Uterus (tissue), 4 donors: Measurements from ENCODE around the gene CRYBG1. TPM values are rescaled to one million over a fixed set of nuclear protein-coding genes. Genes with fewer than 3 reads are reported as not detected.
"Not testable (repeated sequence)": the region's sequence is repeated elsewhere in the genome, so short reads cannot be mapped to it uniquely, and the experiment has no call there.

Experiments used
- DNase-seq, 2 donors: peaks; one replicate each; pipeline ENCODE4 v3.0.0-alpha.2; 2019 to 2020
- H3K27ac ChIP-seq, 2 donors: fragments of 200-600 bp; sonication (generic); 1 replicate in 1 of 2; 2 replicates in 1 of 2; pipeline ENCODE4 v1.5.1; 2016 to 2018
- H3K27me3 ChIP-seq, 2 donors: fragments of 200-600 bp; sonication (generic); one replicate each; pipeline ENCODE4 v1.5.1; 2018 to 2019; ENCODE audit warnings: control low read depth in 1 of 2
- H3K36me3 ChIP-seq, 2 donors: fragments of 200-600 bp; sonication (generic); one replicate each; pipeline ENCODE4 v1.5.1; 2019; ENCODE audit warnings: control low read depth in 1 of 2
- H3K4me1 ChIP-seq, 2 donors: fragments of 200-600 bp; sonication (generic); one replicate each; pipeline ENCODE4 v1.5.1; 2018 to 2019; ENCODE audit warnings: control low read depth in 1 of 2
- H3K4me3 ChIP-seq, 2 donors: fragments of 200-600 bp; sonication (generic); 1 replicate in 1 of 2; 2 replicates in 1 of 2; pipeline ENCODE4 v1.5.1; 2018 to 2019; ENCODE audit warnings: mild to moderate bottlenecking in 1 of 2
- H3K9me3 ChIP-seq, 2 donors: fragments of 200-600 bp; sonication (generic); one replicate each; pipeline ENCODE4 v1.5.1; 2019; ENCODE audit warnings: control low read depth in 1 of 2
- CTCF ChIP-seq, 4 experiments: fragments of 200-600 bp in 2 of 4; fragments of 450-650 bp in 2 of 4; sonication (generic) in 2 of 4; IDR thresholded peaks; one replicate each; pipeline ENCODE4 v1.5.1; 2016 to 2019; ENCODE audit warnings: antibody characterized with exemption in 4 of 4, mild to moderate bottlenecking in 2 of 4, moderate library complexity in 1 of 4
- POLR2A ChIP-seq, 2 donors: fragments of 450-650 bp; IDR thresholded peaks; one replicate each; pipeline ENCODE4 v1.6.1; 2016; ENCODE audit warnings: antibody characterized with exemption in 2 of 2, mild to moderate bottlenecking in 1 of 2, moderate library complexity in 1 of 2
- intact Hi-C: fragments of 100-400 bp; cut with DNase I; formaldehyde crosslinking; loops from one replicate; pipeline ENCODE4 v1.15.1; 2023; ENCODE audit warnings: low total_unique reads
- total RNA-seq, 4 donors: library from RNA; depleted of rRNA in 3 of 4; stranded (reverse); fragments of >200 nt in 3 of 4; gene quantifications; one replicate each; pipeline versions ENCODE4 v1.1.0 to v1.2.4, GENCODE V29; 2014 to 2023
- donor health status: DM: yes; HTN: yes; CAD: no.

Gene CRYBG1
- total RNA-seq, 4 donors from 2014 or later, result 3.6 to 65.3 (median 8.9) TPM

GRCh38 chr6:106546261-106546690 lies 185.8 kb downstream of the CRYBG1 start:
- no peak overlapping the region for H3K27ac ChIP-seq
- DNase-seq, result no peak
- H3K4me1 ChIP-seq, result no peaks in the 10 kb centered on the region
- H3K36me3 ChIP-seq, result no peaks in the 10 kb centered on the region
- no peaks in the 10 kb centered on the region for H3K9me3 ChIP-seq
- intact Hi-C loops, result no loop called here
- H3K27me3 ChIP-seq, result no peaks in the 10 kb centered on the region
- no peak for TF ChIP-seq CTCF (IDR thresholded peaks at IDR 0.05)
- TF ChIP-seq POLR2A (IDR thresholded peaks at IDR 0.05), result no peak
- H3K4me3 ChIP-seq, result no peak overlapping the region

GRCh38 chr6:106546691-106547414 lies 186.3 kb downstream of the CRYBG1 start:
- H3K4me3 ChIP-seq, result no peak overlapping the region
- intact Hi-C loops, result no loop called here
- H3K9me3 ChIP-seq, result no peaks in the 10 kb centered on the region
- H3K27me3 ChIP-seq, result no peaks in the 10 kb centered on the region
- no peaks in the 10 kb centered on the region for H3K36me3 ChIP-seq
- DNase-seq, result no peak
- no peaks in the 10 kb centered on the region for H3K4me1 ChIP-seq
- no peak for TF ChIP-seq CTCF (IDR thresholded peaks at IDR 0.05)
- peak overlapping the region; percentile 11 to 33 for H3K27ac ChIP-seq

- TF ChIP-seq CTCF (IDR thresholded peaks at IDR 0.05) (no peak), POLR2A (IDR thresholded peaks at IDR 0.05) (no peak)
- DNase-seq, result peak in 1 of 2 donors; percentile 26
- intact Hi-C loops, result no loop called here
- Histone ChIP-seq H3K9me3 (no peaks in the 10 kb centered on the region), H3K4me3 (no peak overlapping the region), H3K36me3 (no peaks in the 10 kb centered on the region), H3K27me3 (no peaks in the 10 kb centered on the region), H3K4me1 (no peaks in the 10 kb centered on the region), H3K27ac (peak overlapping the region; percentile 11 to 33)
Measured at GRCh38 chr6:106547601-106548453, 187.3 kb downstream of the CRYBG1 start.

- H3K36me3 ChIP-seq, H3K4me1 ChIP-seq, intact Hi-C loops, H3K27ac ChIP-seq, H3K27me3 ChIP-seq, H3K4me3 ChIP-seq, H3K9me3 ChIP-seq, DNase-seq: not testable (repeated sequence)
Measured at GRCh38 chr6:106548926-106549455, 188.5 kb downstream of the CRYBG1 start.

GRCh38 chr6:106549521-106549920 lies 189.0 kb downstream of the CRYBG1 start:
- H3K27me3 ChIP-seq, result no peaks in the 10 kb centered on the region
- H3K4me3 ChIP-seq, result no peak overlapping the region
- no peaks in the 10 kb centered on the region for H3K4me1 ChIP-seq
- DNase-seq, result no peak
- no peak overlapping the region for H3K27ac ChIP-seq
- no peaks in the 10 kb centered on the region for H3K9me3 ChIP-seq
- intact Hi-C loops, result no loop called here
- no peak for TF ChIP-seq POLR2A (IDR thresholded peaks at IDR 0.05)
- no peak for TF ChIP-seq CTCF (IDR thresholded peaks at IDR 0.05)
- no peaks in the 10 kb centered on the region for H3K36me3 ChIP-seq
